Type B pancreatic cell (in vitro differentiated cells): ENCODE data around the gene SGMS1. TPM values are rescaled to one million over a fixed set of nuclear protein-coding genes. Genes with fewer than 3 reads are reported as not detected.

Experiments
- DNase-seq: peaks from one replicate; pipeline ENCODE4 v3.0.0; 2021; ENCODE audit warnings: mixed read lengths; ENCODE audit not compliant: unreplicated experiment; ENCODE audit errors: extremely low spot score
- H3K27ac Mint-ChIP-seq: 2 replicates; pipeline ENCODE4 v1.8.0; 2021; ENCODE audit warnings: mild to moderate bottlenecking, mixed read lengths
- H3K27me3 Mint-ChIP-seq: 2 replicates; pipeline ENCODE4 v1.8.0; 2021; ENCODE audit warnings: mixed read lengths
- H3K36me3 Mint-ChIP-seq: 2 replicates; pipeline ENCODE4 v1.8.0; 2021; ENCODE audit warnings: mixed read lengths
- H3K4me1 Mint-ChIP-seq: one replicate; pipeline ENCODE4 v1.8.0; 2021; ENCODE audit warnings: mixed read lengths; ENCODE audit not compliant: unreplicated experiment
- H3K4me3 Mint-ChIP-seq: 2 replicates; pipeline ENCODE4 v1.8.0; 2021; ENCODE audit warnings: mild to moderate bottlenecking, mixed read lengths
- H3K9me3 Mint-ChIP-seq: 2 replicates; pipeline ENCODE4 v1.8.0; 2021; ENCODE audit warnings: mixed read lengths
- total RNA-seq: library from RNA; stranded (reverse); gene quantifications from 2 replicates; pipeline ENCODE4 v1.2.1, GENCODE V29; 2021; ENCODE audit warnings: low replicate concordance
- TF ChIP-seq, protein P1 (sequence below): fragments of 200-600 bp; sonication (generic); conservative IDR thresholded peaks from 2 replicates; pipeline ENCODE4 v1.5.0; 2021; ENCODE audit warnings: antibody characterized with exemption, mild to moderate bottlenecking

The SGMS1 gene
- total RNA-seq, 1 donor from 2014 or later = 15.1 TPM

- DNase-seq = no peak
- no peak overlapping the region for H3K4me3 Mint-ChIP-seq
- H3K4me1 Mint-ChIP-seq = peaks cover 19% of the 10 kb centered on the region
- no peaks in the 10 kb centered on the region for H3K9me3 Mint-ChIP-seq
- H3K36me3 Mint-ChIP-seq = peaks cover 4% of the 10 kb centered on the region
- no peaks in the 10 kb centered on the region for H3K27me3 Mint-ChIP-seq
- TF ChIP-seq, protein P1, sequence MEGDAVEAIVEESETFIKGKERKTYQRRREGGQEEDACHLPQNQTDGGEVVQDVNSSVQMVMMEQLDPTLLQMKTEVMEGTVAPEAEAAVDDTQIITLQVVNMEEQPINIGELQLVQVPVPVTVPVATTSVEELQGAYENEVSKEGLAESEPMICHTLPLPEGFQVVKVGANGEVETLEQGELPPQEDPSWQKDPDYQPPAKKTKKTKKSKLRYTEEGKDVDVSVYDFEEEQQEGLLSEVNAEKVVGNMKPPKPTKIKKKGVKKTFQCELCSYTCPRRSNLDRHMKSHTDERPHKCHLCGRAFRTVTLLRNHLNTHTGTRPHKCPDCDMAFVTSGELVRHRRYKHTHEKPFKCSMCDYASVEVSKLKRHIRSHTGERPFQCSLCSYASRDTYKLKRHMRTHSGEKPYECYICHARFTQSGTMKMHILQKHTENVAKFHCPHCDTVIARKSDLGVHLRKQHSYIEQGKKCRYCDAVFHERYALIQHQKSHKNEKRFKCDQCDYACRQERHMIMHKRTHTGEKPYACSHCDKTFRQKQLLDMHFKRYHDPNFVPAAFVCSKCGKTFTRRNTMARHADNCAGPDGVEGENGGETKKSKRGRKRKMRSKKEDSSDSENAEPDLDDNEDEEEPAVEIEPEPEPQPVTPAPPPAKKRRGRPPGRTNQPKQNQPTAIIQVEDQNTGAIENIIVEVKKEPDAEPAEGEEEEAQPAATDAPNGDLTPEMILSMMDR = no peak
- H3K27ac Mint-ChIP-seq = no peak overlapping the region
Measured at GRCh38 chr10:50558371-50558770, 65.4 kb downstream of the SGMS1 start.

DNA sequence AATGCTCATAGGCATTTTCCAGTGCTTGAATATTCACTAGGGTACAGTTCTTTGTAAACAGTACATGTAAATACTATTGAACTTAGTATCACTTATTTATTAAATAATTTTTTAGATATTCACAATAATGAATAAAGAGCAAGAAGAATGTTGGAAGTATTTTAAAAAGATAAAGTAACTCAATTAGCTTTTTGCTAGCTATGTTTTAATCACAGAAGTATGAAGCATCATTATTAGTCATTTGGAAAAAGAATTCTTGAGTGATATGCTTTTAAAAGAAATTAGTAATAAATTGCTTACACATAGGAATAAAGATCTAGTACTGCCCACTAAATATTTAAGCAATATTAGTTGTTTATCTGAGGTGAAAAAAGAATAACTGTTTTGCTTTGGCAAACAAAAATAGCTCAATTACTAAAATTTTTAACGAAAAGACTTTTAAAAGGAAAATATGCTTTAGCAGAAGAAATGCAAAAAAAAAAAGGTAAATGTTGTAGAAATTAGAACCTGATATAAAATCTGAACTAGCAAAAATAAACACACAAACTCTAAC lies 66.5 kb downstream of the SGMS1 start:
- H3K9me3 Mint-ChIP-seq = no peaks in the 10 kb centered on the region

GRCh38 chr10:50556237-50557120 lies 67.3 kb downstream of the SGMS1 start:
- Mint-ChIP-seq H3K9me3 (no peaks in the 10 kb centered on the region), H3K27me3 (no peaks in the 10 kb centered on the region), H3K4me1 (peaks cover 16% of the 10 kb centered on the region), H3K36me3 (no peaks in the 10 kb centered on the region), H3K4me3 (no peak overlapping the region), H3K27ac (no peak overlapping the region)
- DNase-seq = no peak
- TF ChIP-seq, protein P1 = no peak

More for the DNA sequence above, 66.5 kb downstream of the SGMS1 start:
- Mint-ChIP-seq H3K4me1 (peaks cover 22% of the 10 kb centered on the region), H3K27ac (no peak overlapping the region), H3K36me3 (no peaks in the 10 kb centered on the region), H3K4me3 (no peak overlapping the region), H3K27me3 (no peaks in the 10 kb centered on the region)
- TF ChIP-seq, protein P1 = no peak
- DNase-seq = no peak

- Mint-ChIP-seq H3K4me3 (no peak overlapping the region), H3K27me3 (no peaks in the 10 kb centered on the region), H3K4me1 (peaks cover 20% of the 10 kb centered on the region), H3K36me3 (no peaks in the 10 kb centered on the region), H3K27ac (no peak overlapping the region), H3K9me3 (no peaks in the 10 kb centered on the region)
- TF ChIP-seq, protein P1 = no peak
- no peak for DNase-seq
Measured at GRCh38 chr10:50554995-50555568, 68.7 kb downstream of the SGMS1 start.

GRCh38 chr10:50554376-50554994 lies 69.3 kb downstream of the SGMS1 start:
- H3K4me3 Mint-ChIP-seq = no peak overlapping the region
- peaks cover 18% of the 10 kb centered on the region for H3K4me1 Mint-ChIP-seq
- no peaks in the 10 kb centered on the region for H3K9me3 Mint-ChIP-seq
- H3K36me3 Mint-ChIP-seq = no peaks in the 10 kb centered on the region
- TF ChIP-seq, protein P1 = no peak
- no peak for DNase-seq
- H3K27me3 Mint-ChIP-seq = no peaks in the 10 kb centered on the region
- no peak overlapping the region for H3K27ac Mint-ChIP-seq
